Heart left ventricle (tissue), 16 donors: ENCODE data around the gene MRM1. TPM values are rescaled to one million over a fixed set of nuclear protein-coding genes. Genes with fewer than 3 reads are reported as not detected.
A peak's percentile ranks its signal among the peaks of the same experiment; 100 is the strongest.

Source experiments
- ATAC-seq, 4 donors: fragments of 200-7000 bp; cut with Tn5 transposase; one replicate each; pipeline ENCODE4 v1.9.1; 2020 to 2022; ENCODE audit warnings: moderate library complexity in 4 of 4, mild to moderate bottlenecking in 3 of 4, moderate number of reproducible peaks in 1 of 4
- DNase-seq, 5 donors: peaks; one replicate each; pipeline ENCODE4 v3.0.0-alpha.2; 2020
- H3K27ac ChIP-seq, 12 donors: fragments of 200-600 bp; sonication (generic) in 4 of 12; one replicate each; pipeline versions ENCODE4 v1.5.0 to v1.8.0; 2016 to 2022; ENCODE audit warnings: mild to moderate bottlenecking in 2 of 12
- H3K27me3 ChIP-seq, 9 donors: fragments of 200-600 bp; sonication (generic) in 2 of 9; one replicate each; pipeline versions ENCODE4 v1.5.1 to v1.8.0; 2016 to 2022; ENCODE audit warnings: mild to moderate bottlenecking in 3 of 9
- H3K36me3 ChIP-seq, 9 donors: fragments of 200-600 bp; sonication (generic) in 2 of 9; one replicate each; pipeline versions ENCODE4 v1.5.0 to v1.8.0; 2018 to 2022; ENCODE audit warnings: mild to moderate bottlenecking in 2 of 9
- H3K4me1 ChIP-seq, 12 donors: fragments of 200-600 bp; sonication (generic) in 4 of 12; one replicate each; pipeline versions ENCODE4 v1.5.0 to v1.8.0; 2016 to 2022; ENCODE audit warnings: mild to moderate bottlenecking in 3 of 12
- H3K4me3 ChIP-seq, 12 donors: fragments of 200-600 bp; sonication (generic) in 4 of 12; one replicate each; pipeline versions ENCODE4 v1.5.0 to v1.8.0; 2017 to 2022; ENCODE audit warnings: mild to moderate bottlenecking in 9 of 12, moderate library complexity in 4 of 12
- H3K9me3 ChIP-seq, 12 donors: fragments of 200-600 bp; sonication (generic) in 4 of 12; one replicate each; pipeline versions ENCODE4 v1.5.0 to v1.8.0; 2016 to 2022; ENCODE audit warnings: mild to moderate bottlenecking in 1 of 12
- CTCF ChIP-seq, 12 donors: fragments of 200-600 bp; sonication (generic) in 4 of 12; IDR thresholded peaks; one replicate each; pipeline versions ENCODE4 v1.5.0 to v1.8.0; 2018 to 2022; ENCODE audit warnings: antibody characterized with exemption in 12 of 12, mild to moderate bottlenecking in 5 of 12
- POLR2A ChIP-seq, 2 donors: fragments of 450-650 bp; IDR thresholded peaks; one replicate each; pipeline ENCODE4 v1.6.1; 2017; ENCODE audit warnings: antibody characterized with exemption in 2 of 2, mild to moderate bottlenecking in 2 of 2, moderate library complexity in 2 of 2
- WGBS, 4 donors: extraction: QIAGEN DNeasy Blood & Tissue Kit in 2 of 4; methylation state at CpG; one replicate each; pipeline versions ENCODE4 v1.1.5 to v1.1.7; 2013 to 2018; 5-methylcytosine and 5-hydroxymethylcytosine counted together
- intact Hi-C, 10 donors: fragments of 100-400 bp; cut with DNase I; formaldehyde crosslinking; loops; one replicate each; pipeline versions ENCODE4 v1.11.1 to v1.14.2; 2022
- polyA plus RNA-seq, 2 donors: library from polyadenylated mRNA; stranded (reverse); fragments of 200-250 nt; gene quantifications; one replicate each; pipeline ENCODE4 v1.2.3, GENCODE V29; 2013
- total RNA-seq, 9 donors: library from RNA; depleted of rRNA in 2 of 9; stranded (reverse); fragments of >200 nt in 2 of 9; fragmentation: NEBNext Ultra II Directional in 3 of 9; extraction: Animal tissue kit (Norgen Biotek cat#: 25700) in 3 of 9; gene quantifications; one replicate each; pipeline versions ENCODE4 v1.1.0 to v1.2.4, GENCODE V29; 2016 to 2023
- donor health status: ischemic (EF 13 %, LVEDD 7.1; RV severe dilation, severe dysfunction).
- donor health status: healthy with polysubstance abuse.
- donor health status: DM: no; HTN: yes; CAD: no.
- donor health status: DM: no; HTN: no; CAD: no.
- donor health status: ischemic (EF 25% LVEDD 6.9; RV normal size, moderate dysfunction).
- donor health status: ischemic (EF 25% LVEDD 5.7; RV mildly dilated, moderate dysfunction).
- donor health status: healthy.
- donor health status: DM: yes; HTN: yes; CAD: no.
- donor health status: ischemic (EF 35%, LVEDD 5.7; RV mildly dilated, moderate dysfunction).
- donor health status: nonischemic (EF 11% LVEDD 7.7; RV severe dilation, severe dysfunction).
- donor health status: DM: yes; HTN: yes; CAD: no.
- donor health status: PGD.
- donor health status: ischemic (EF 29% LVEDD 5.4; RV normal size, mild dysfunction).
- donor health status: nonischemic (EF 23%, LVEDD 6.1; RV moderate dilation, normal function).

MRM1 gene
- total and polyA plus RNA-seq, 11 donors: 4.0 to 12.6 (median 7.6) TPM

- WGBS, 4 donors: 32 to 56% (median 44%) methylated on average over 16 to 24 of the region's 24 CpGs
- peak in 4 of 5 donors; percentile 20 to 55 (median 42) for DNase-seq
- H3K4me3 ChIP-seq: no peak overlapping the region
- H3K27me3 ChIP-seq: peaks cover 0 to 7% (median 0%) of the 10 kb centered on the region in 9 donors
- ATAC-seq: peak in 3 of 4 donors; percentile 54 to 76 (median 73)
- no peaks in the 10 kb centered on the region for H3K36me3 ChIP-seq
- H3K4me1 ChIP-seq: peaks cover 0 to 12% (median 0%) of the 10 kb centered on the region in 12 donors
- H3K9me3 ChIP-seq: no peaks in the 10 kb centered on the region
- intact Hi-C loops: loop anchor here in 1 of 10 donors (10.0 kb wide), 1 partner anchor 796 kb away; the partner anchor contains the start of genes ACACA and TADA2A
- TF ChIP-seq POLR2A (IDR thresholded peaks at IDR 0.05) (no peak), CTCF (IDR thresholded peaks at IDR 0.05) (peak in 10 of 12 donors; percentile 12 to 49 (median 35))
- no peak overlapping the region for H3K27ac ChIP-seq
These were observed 7.6 kb downstream of the MRM1 start for GRCh38 chr17:36608794-36609497.

GRCh38 chr17:36609498-36609862 lies 8.1 kb downstream of the MRM1 start:
- WGBS, 4 donors: 76 to 89% (median 82%) methylated on average over 5 to 7 of the region's 7 CpGs
- DNase-seq: no peak
- H3K27me3 ChIP-seq: peaks cover 0 to 13% (median 0%) of the 10 kb centered on the region in 9 donors
- no peak overlapping the region for H3K4me3 ChIP-seq
- no peak for ATAC-seq
- H3K4me1 ChIP-seq: peaks cover 0 to 10% (median 0%) of the 10 kb centered on the region in 12 donors
- H3K36me3 ChIP-seq: no peaks in the 10 kb centered on the region
- H3K27ac ChIP-seq: no peak overlapping the region
- TF ChIP-seq CTCF (IDR thresholded peaks at IDR 0.05) (no peak), POLR2A (IDR thresholded peaks at IDR 0.05) (no peak)
- intact Hi-C loops: loop anchor here in 1 of 10 donors (10.0 kb wide), 1 partner anchor 795 kb away; the partner anchor contains the start of genes ACACA and TADA2A
- no peaks in the 10 kb centered on the region for H3K9me3 ChIP-seq

- Histone ChIP-seq H3K27me3 (peaks cover 0 to 23% (median 0%) of the 10 kb centered on the region in 9 donors), H3K36me3 (no peaks in the 10 kb centered on the region), H3K4me1 (peaks cover 0 to 10% (median 0%) of the 10 kb centered on the region in 12 donors), H3K27ac (no peak overlapping the region), H3K9me3 (no peaks in the 10 kb centered on the region), H3K4me3 (no peak overlapping the region)
- no peak for TF ChIP-seq POLR2A (IDR thresholded peaks at IDR 0.05)
- no peak for TF ChIP-seq CTCF (IDR thresholded peaks at IDR 0.05)
- 58 to 80% (median 72%) methylated on average over 6 of the region's 6 CpGs for WGBS, 4 donors
- ATAC-seq: no peak
- no peak for DNase-seq
- intact Hi-C loops: no loop called here
These were observed 9.1 kb downstream of the MRM1 start for GRCh38 chr17:36610474-36610873.

- intact Hi-C loops: no loop called here
- no peak for ATAC-seq
- 74 to 92% (median 82%) methylated on average over 9 of the region's 9 CpGs for WGBS, 4 donors
These were observed 10.1 kb downstream of the MRM1 start for GRCh38 chr17:36611345-36612072.

More at GRCh38 chr17:36611345-36612072, 10.1 kb downstream of the MRM1 start:
- TF ChIP-seq CTCF (IDR thresholded peaks at IDR 0.05): no peak
- TF ChIP-seq POLR2A (IDR thresholded peaks at IDR 0.05): no peak
- Histone ChIP-seq H3K4me1 (peaks cover 0 to 10% (median 0%) of the 10 kb centered on the region in 12 donors), H3K27me3 (peaks cover 0 to 27% (median 0%) of the 10 kb centered on the region in 9 donors), H3K4me3 (no peak overlapping the region), H3K9me3 (no peaks in the 10 kb centered on the region), H3K27ac (no peak overlapping the region), H3K36me3 (no peaks in the 10 kb centered on the region)
- DNase-seq: no peak
